ENCODE results near the gene EFNA5. TPM values are rescaled to one million over a fixed set of nuclear protein-coding genes. Genes with fewer than 3 reads are reported as not detected.

EFNA5 gene
- polyA plus RNA-seq, 1 donor (not counting 4 experiments of a cell fraction or from before 2014, with no cell fraction given), result 4.8 TPM

- no peak for TF ChIP-seq EZH2 (IDR thresholded peaks at IDR 0.05; ENCODE audit: low read length)
- TF ChIP-seq CTCF (optimal IDR thresholded peaks at IDR 0.05 in 1 of 3, IDR thresholded peaks at IDR 0.05 in 1 of 3, conservative IDR thresholded peaks at IDR 0.05 in 1 of 3; ENCODE audit: extremely low read depth in 1 of 3, insufficient read depth in 2 of 3, low read length in 3 of 3), result no peak
- dilution Hi-C loops (cut with MboI; ENCODE audit: extremely low pct_ligation_motif_present, low sequenced_read_pairs), result no loop called here
- Histone ChIP-seq H3K4me2 (ENCODE audit: control insufficient read depth, extremely low read depth, insufficient read depth, low read depth, low read length) (no peak overlapping the region), H3K4me3 (ENCODE audit: control insufficient read depth in 2 of 3, extremely low read depth in 1 of 3, insufficient read depth in 2 of 3, low read depth in 1 of 3, low read length in 3 of 3) (no peak overlapping the region), H3K9me1 (ENCODE audit: control insufficient read depth, extremely low read depth, insufficient read depth, low read length) (no peaks in the 10 kb centered on the region), H3K9me3 (ENCODE audit: control insufficient read depth, low read depth, low read length) (no peaks in the 10 kb centered on the region), H3K36me3 (ENCODE audit: control insufficient read depth in 2 of 2, extremely low read depth in 1 of 2, insufficient read depth in 2 of 2, low read length in 2 of 2) (no peaks in the 10 kb centered on the region), H4K20me1 (ENCODE audit: control insufficient read depth, extremely low read depth, insufficient read depth, low read length) (no peaks in the 10 kb centered on the region), H2AFZ (ENCODE audit: control insufficient read depth, low read length) (no peak overlapping the region), H3K79me2 (ENCODE audit: control insufficient read depth, insufficient read depth, low read length) (no peaks in the 10 kb centered on the region), H3K9ac (ENCODE audit: control insufficient read depth, extremely low read depth, insufficient read depth, low read length) (no peak overlapping the region), H3K4me1 (ENCODE audit: control insufficient read depth, extremely low read depth, insufficient read depth, low read length) (peaks cover 11% of the 10 kb centered on the region), H3K27me3 (ENCODE audit: control insufficient read depth, extremely low read depth, insufficient read depth, low read length) (no peaks in the 10 kb centered on the region), H3K27ac (ENCODE audit: control insufficient read depth, insufficient read depth, low read length) (no peak overlapping the region)
- DNase-seq (ENCODE audit: low read depth, low spot score) (no peak), FAIRE-seq (no peak)
These were observed 297.9 kb downstream of the EFNA5 start for GRCh38 chr5:107372723-107373450.

- Histone ChIP-seq H3K9me1 (ENCODE audit: control insufficient read depth, extremely low read depth, insufficient read depth, low read length) (no peaks in the 10 kb centered on the region), H3K9ac (ENCODE audit: control insufficient read depth, extremely low read depth, insufficient read depth, low read length) (no peak overlapping the region), H3K36me3 (ENCODE audit: control insufficient read depth in 2 of 2, extremely low read depth in 1 of 2, insufficient read depth in 2 of 2, low read length in 2 of 2) (no peaks in the 10 kb centered on the region), H3K4me1 (ENCODE audit: control insufficient read depth, extremely low read depth, insufficient read depth, low read length) (peaks cover 11% of the 10 kb centered on the region), H3K27ac (ENCODE audit: control insufficient read depth, insufficient read depth, low read length) (no peak overlapping the region), H4K20me1 (ENCODE audit: control insufficient read depth, extremely low read depth, insufficient read depth, low read length) (no peaks in the 10 kb centered on the region), H3K4me3 (ENCODE audit: control insufficient read depth in 2 of 3, extremely low read depth in 1 of 3, insufficient read depth in 2 of 3, low read depth in 1 of 3, low read length in 3 of 3) (no peak overlapping the region), H3K4me2 (ENCODE audit: control insufficient read depth, extremely low read depth, insufficient read depth, low read depth, low read length) (no peak overlapping the region), H3K27me3 (ENCODE audit: control insufficient read depth, extremely low read depth, insufficient read depth, low read length) (no peaks in the 10 kb centered on the region), H2AFZ (ENCODE audit: control insufficient read depth, low read length) (no peak overlapping the region), H3K79me2 (ENCODE audit: control insufficient read depth, insufficient read depth, low read length) (no peaks in the 10 kb centered on the region), H3K9me3 (ENCODE audit: control insufficient read depth, low read depth, low read length) (no peaks in the 10 kb centered on the region)
- dilution Hi-C loops (cut with MboI; ENCODE audit: extremely low pct_ligation_motif_present, low sequenced_read_pairs), result no loop called here
- DNase-seq (ENCODE audit: low read depth, low spot score) (no peak), FAIRE-seq (peak; percentile 77)
- TF ChIP-seq CTCF (optimal IDR thresholded peaks at IDR 0.05 in 1 of 3, IDR thresholded peaks at IDR 0.05 in 1 of 3, conservative IDR thresholded peaks at IDR 0.05 in 1 of 3; ENCODE audit: extremely low read depth in 1 of 3, insufficient read depth in 2 of 3, low read length in 3 of 3) (peak in 1 of 3 experiments; percentile 10), EZH2 (IDR thresholded peaks at IDR 0.05; ENCODE audit: low read length) (no peak)
These were observed 300.3 kb downstream of the EFNA5 start for GRCh38 chr5:107370396-107370968.

Data from keratinocyte (primary cell).